Endothelial cell of umbilical vein (primary cell): ENCODE data around the gene SH3BP2.

ENCODE experiments used
- EZH2 ChIP-seq: IDR thresholded peaks from 2 replicates; pipeline ENCODE4 v1.6.1; 2012; ENCODE audit warnings: borderline replicate concordance, low read depth, mild to moderate bottlenecking, moderate library complexity, low read length, inconsistent platforms; ENCODE audit not compliant: severe bottlenecking
- GATA2 ChIP-seq: IDR thresholded peaks from 2 replicates; pipeline ENCODE4 v1.7.0; 2011; ENCODE audit warnings: low read depth, mild to moderate bottlenecking, moderate library complexity, mixed read lengths, low read length; ENCODE audit not compliant: insufficient read length, insufficient read depth
- POLR2AphosphoS5 ChIP-seq: IDR thresholded peaks from 2 replicates; pipeline ENCODE4 v1.6.1; 2012; ENCODE audit warnings: low read depth, mild to moderate bottlenecking, control low read depth, low read length, moderate library complexity; ENCODE audit not compliant: insufficient read depth
- TF ChIP-seq, protein P1 (sequence below), 2 donors: IDR thresholded peaks; 1 replicate in 1 of 2; 2 replicates in 1 of 2; pipeline ENCODE4 v1.5.1; 2011; ENCODE audit warnings: low read length in 2 of 2, mild to moderate bottlenecking in 2 of 2, moderate library complexity in 2 of 2, control low read depth in 1 of 2, inconsistent platforms in 1 of 2, low read depth in 1 of 2; ENCODE audit not compliant: insufficient read depth in 1 of 2; ENCODE audit errors: extremely low read depth in 1 of 2
- TF ChIP-seq, protein P2 (sequence below): IDR thresholded peaks from 2 replicates; pipeline ENCODE4 v1.6.1; 2011; ENCODE audit not compliant: insufficient read depth, insufficient read length

DNA sequence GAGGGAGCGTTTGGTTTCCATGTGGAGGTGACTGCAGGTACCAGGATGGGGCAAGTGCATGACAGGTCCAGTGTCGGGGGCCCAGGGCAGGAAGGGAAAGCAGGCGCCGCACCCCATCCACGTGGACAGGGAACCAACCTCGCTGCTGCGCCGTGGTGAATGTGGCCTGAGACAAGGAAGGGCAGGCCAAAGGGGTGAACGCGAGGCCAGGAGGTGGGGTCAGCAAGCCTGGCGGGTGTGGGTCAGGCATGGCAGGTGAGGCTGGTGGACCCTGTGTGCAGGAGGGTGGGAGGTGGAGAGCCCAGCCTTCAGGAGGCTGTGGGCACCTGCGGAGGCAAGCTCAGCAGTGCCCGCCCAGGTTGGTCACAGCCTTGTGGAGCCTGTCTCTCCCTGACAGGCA is 14.7 kb downstream of the SH3BP2 start:
- TF ChIP-seq, protein P1, sequence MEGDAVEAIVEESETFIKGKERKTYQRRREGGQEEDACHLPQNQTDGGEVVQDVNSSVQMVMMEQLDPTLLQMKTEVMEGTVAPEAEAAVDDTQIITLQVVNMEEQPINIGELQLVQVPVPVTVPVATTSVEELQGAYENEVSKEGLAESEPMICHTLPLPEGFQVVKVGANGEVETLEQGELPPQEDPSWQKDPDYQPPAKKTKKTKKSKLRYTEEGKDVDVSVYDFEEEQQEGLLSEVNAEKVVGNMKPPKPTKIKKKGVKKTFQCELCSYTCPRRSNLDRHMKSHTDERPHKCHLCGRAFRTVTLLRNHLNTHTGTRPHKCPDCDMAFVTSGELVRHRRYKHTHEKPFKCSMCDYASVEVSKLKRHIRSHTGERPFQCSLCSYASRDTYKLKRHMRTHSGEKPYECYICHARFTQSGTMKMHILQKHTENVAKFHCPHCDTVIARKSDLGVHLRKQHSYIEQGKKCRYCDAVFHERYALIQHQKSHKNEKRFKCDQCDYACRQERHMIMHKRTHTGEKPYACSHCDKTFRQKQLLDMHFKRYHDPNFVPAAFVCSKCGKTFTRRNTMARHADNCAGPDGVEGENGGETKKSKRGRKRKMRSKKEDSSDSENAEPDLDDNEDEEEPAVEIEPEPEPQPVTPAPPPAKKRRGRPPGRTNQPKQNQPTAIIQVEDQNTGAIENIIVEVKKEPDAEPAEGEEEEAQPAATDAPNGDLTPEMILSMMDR (IDR thresholded peaks at IDR 0.05; ENCODE audit: extremely low read depth in 1 of 2, insufficient read depth in 1 of 2, low read depth in 1 of 2, low read length in 2 of 2), result no peak
- no peak for TF ChIP-seq EZH2
- no peak for TF ChIP-seq GATA2
- TF ChIP-seq POLR2AphosphoS5, result no peak
- TF ChIP-seq, protein P2, sequence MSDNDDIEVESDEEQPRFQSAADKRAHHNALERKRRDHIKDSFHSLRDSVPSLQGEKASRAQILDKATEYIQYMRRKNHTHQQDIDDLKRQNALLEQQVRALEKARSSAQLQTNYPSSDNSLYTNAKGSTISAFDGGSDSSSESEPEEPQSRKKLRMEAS, result no peak
